ENCODE measurements around the gene SPR.

DNA sequence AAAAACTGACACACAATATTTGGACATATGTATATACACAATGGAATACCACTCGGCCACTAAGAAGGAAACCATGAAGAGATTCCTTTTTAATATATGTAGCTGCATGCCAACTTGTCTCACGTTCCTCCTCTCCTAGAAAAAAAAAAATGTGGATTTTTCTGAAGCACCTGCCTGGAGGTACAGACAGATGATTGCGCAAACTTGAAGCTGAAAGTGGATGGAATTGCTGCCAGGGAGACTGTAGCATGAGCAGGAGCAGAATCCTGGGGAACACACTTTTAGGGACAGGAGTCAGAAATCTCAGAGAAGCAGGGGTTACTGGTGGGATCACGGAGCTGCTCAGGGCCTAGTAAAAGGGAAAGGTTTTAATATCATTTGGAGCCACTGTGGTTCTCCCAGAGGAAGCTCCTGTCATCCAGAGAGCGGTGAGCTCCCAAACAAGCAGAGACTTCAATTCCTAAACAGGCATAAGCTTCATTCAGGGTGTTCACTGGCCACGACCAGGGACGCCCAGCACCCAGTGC, 640 bp upstream of the SPR start:
- TF ChIP-seq POLR2A (IDR thresholded peaks at IDR 0.05), result no peak
- TF ChIP-seq, protein P1, sequence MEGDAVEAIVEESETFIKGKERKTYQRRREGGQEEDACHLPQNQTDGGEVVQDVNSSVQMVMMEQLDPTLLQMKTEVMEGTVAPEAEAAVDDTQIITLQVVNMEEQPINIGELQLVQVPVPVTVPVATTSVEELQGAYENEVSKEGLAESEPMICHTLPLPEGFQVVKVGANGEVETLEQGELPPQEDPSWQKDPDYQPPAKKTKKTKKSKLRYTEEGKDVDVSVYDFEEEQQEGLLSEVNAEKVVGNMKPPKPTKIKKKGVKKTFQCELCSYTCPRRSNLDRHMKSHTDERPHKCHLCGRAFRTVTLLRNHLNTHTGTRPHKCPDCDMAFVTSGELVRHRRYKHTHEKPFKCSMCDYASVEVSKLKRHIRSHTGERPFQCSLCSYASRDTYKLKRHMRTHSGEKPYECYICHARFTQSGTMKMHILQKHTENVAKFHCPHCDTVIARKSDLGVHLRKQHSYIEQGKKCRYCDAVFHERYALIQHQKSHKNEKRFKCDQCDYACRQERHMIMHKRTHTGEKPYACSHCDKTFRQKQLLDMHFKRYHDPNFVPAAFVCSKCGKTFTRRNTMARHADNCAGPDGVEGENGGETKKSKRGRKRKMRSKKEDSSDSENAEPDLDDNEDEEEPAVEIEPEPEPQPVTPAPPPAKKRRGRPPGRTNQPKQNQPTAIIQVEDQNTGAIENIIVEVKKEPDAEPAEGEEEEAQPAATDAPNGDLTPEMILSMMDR (IDR thresholded peaks at IDR 0.05), result no peak

Data from right lobe of liver (tissue), 4 donors.